NCI-H2081 (cell line): ENCODE measurements around the gene SCN8A.

Experiments used
- DNase-seq, 2 experiments: peaks; one replicate each; lab custom pipeline; 2025; lab: John Stamatoyannopoulos, UW

SCN8A gene

GRCh38 chr12:51721282-51721940 lies 130.4 kb downstream of the SCN8A start:
- DNase-seq = no peak

DNA sequence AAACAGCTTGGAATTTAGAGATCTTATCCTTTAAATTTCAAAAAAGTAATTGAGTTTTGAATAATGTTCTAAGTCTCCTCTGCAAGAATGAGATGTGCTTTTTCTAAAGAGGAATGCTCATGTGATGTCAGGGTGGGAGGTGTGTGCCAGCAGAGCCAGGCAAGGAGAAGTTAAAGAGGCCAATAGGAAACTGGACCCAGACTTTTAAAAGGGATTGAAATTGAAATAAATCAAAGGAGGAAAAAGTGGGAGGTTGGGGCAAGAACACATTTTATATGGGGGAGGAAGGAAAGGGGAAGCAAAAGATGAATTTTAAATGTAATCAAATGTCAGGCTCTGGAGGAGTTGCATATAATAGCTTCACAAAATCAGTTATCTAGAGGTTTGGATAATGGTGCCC lies 131.4 kb downstream of the SCN8A start:
- no peak for DNase-seq

- no peak for DNase-seq
Measured at GRCh38 chr12:51726161-51726560, 135.1 kb downstream of the SCN8A start.

DNA sequence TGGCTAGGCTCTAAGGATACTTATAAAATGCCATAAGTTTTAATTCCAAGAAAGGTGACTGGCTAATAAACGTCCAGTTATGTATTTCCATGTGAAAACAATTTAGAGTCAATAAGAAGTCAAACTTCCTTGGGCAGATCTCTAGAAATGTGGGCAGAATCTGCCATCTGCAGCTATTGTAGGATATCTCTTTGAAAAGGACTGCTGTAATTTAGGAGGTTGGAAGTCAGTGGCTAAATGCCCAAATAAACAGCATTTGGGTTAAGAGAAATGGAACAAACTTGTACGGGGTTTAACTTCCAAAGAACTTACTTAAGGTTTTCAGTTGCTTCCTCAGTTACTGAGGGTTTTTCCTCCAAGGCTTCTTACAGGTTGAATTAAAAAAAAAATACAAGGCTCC lies 135.9 kb downstream of the SCN8A start:
- DNase-seq = no peak

GRCh38 chr12:51729331-51729730 lies 138.3 kb downstream of the SCN8A start:
- DNase-seq = no peak

DNA sequence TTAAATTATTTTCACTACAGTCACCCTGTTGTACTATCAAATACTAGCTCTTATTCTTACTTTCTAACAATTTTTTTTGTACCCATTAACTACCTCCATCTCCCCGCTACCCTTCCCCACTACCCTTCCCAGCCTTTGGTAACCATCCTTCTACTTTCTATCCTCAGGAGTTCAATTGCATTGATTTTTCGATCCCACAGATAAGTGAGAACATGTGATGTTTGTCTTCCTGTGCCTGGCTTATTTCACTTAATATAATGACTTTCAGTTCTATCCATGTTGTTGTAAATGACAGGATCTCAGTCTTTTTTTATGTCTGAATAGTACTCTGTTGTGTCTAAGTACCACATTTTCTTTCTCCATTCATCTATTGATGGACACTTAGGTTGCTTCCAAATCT lies 139.7 kb downstream of the SCN8A start:
- DNase-seq = no peak

DNA sequence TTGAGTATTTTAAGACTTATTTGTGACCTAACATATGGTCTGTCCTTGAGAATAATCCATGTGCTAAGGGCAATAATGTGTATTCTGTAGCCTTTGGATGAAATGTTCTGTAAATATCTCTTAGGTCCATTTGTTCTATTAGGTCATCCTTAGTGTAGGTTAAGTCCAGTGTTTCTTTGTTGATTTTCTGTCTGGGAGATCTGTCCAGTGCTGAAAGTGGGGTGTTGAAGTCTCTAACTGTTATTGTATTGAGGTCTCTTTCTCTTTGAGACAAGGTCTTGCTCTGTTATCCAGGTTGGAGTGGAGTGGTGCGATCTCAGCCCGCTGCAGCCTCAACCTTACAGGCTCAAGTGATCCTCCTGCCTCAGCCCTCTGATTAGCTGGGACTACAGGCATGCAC lies 149.5 kb downstream of the SCN8A start:
- no peak for DNase-seq

DNA sequence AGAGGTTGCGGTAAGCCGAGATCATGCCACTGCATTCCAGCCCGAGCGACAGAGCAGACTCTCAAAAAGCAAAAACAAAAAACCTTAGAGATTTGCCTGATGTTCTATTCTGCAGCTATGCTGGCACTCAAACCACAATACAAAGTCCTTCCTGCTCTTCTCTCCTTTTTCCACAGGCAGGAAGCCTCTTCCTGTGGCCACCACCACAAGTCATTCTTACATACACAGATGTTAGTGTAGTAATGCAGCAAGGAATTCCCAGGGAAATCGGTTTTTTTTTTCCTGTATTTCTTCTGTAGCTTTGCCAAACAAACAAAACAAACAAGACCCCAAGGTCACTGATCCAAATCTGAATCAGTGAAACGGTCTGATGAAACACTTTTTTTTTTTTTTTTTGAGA lies 153.2 kb downstream of the SCN8A start:
- no peak for DNase-seq

DNA sequence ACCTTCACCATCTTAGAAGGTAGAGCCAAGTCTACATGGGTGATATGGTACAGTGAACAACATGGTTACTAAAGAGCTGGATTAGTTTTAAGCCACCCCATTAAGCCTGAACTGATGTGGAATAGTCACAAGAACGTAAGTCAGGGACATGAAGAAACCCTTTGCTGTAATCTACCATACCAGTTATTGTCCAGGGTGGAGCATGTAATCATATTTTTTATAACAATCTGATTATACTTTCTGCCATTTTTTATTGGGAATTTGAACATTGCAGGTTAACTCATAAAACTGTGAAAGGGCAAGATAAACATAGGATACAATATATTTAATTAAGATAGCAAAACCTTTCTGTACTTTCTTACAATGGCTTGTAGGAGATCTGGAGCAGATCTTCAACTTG lies 153.9 kb downstream of the SCN8A start:
- DNase-seq = no peak

- DNase-seq = no peak
Measured at GRCh38 chr12:51746416-51746815, 155.4 kb downstream of the SCN8A start.

DNA sequence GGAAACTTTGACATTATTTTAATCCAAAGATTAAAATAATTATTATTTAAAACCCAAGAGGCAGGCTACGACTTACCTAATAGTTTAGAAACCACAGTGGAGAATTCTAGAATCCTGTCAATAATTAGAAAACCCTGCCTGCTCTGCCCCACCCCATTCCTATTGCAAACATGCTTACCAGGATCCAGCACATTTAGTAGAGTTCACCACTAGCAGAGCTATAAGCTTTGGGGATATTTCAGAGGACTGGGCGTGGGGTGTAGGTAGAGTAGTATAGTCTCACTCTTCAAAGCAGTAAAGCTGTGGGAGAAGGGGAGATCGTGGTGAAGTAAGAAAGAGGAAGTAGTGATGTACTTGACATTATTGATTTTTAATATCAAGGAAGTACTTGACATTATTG lies 157.2 kb downstream of the SCN8A start:
- no peak for DNase-seq

- DNase-seq = no peak
Measured at GRCh38 chr12:51749206-51749985, 158.4 kb downstream of the SCN8A start.

GRCh38 chr12:51749986-51750317 lies 158.9 kb downstream of the SCN8A start:
- no peak for DNase-seq

- DNase-seq = no peak
Measured at GRCh38 chr12:51751661-51752060, 160.6 kb downstream of the SCN8A start.

DNA sequence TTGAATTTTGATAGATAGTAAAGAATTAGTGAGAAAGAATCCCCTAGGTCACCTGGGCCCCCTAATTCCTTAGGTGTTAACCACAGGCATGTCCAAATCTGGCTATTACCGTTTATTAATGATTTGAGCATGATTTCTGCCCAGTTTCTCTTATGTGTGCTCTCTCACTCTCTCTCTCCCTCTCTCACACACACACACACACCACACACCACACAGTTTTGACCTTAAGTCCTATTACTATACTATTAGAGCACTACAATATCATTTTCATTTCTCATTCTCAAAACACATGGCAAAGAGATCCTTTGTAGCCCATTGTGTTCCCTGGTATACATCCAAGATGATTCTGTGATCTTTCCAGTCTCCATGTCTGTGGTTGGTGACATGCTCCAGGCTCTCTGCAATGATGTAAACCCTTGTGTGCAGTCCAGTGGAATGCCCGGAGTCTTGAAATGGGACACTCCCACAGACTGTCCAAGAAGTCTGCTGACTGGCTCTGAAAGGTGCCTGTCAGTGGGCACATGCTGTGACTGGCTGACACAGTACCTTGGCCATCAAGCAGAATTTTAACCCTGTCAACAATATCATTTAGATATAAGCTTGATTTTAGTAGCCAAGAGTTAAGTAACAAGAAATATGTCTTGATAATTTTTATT lies 161.3 kb downstream of the SCN8A start:
- DNase-seq = no peak

DNA sequence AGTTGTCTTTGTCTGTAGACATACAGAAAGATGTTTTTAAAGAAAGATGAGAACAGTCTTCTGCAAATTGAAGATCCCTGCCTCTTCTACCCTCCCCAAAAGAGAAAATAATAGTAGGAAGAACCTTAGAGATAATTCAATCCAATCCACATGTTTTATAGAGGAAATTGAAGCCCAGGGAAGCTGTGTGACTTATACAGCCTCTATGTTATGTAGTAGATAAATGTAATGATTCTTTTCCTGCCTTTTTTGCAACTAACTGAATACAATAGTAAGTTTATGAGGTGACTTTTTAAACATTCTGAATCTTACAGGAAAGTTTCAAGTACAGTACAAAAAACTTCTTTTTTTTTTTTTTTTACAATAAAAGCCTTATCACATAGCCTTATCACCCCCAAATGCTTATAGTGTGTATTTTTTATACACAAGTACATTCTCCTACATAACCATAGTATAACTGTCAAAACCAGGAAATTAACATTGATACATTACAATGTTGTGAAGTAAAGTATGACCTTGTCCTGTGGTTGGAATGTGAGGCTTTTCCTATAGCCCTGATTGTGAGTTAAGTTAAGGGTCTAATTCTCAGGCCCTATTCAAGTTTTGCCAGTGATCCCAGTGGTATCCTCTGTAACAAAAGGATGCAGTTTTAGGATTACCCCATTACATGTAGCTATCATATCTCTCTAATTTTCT lies 163.1 kb downstream of the SCN8A start:
- DNase-seq = no peak

- no peak for DNase-seq
Measured at GRCh38 chr12:51755251-51755650, 164.2 kb downstream of the SCN8A start.

GRCh38 chr12:51759175-51759574 lies 168.1 kb downstream of the SCN8A start:
- DNase-seq = no peak

GRCh38 chr12:51759695-51760094 lies 168.7 kb downstream of the SCN8A start:
- DNase-seq = no peak

GRCh38 chr12:51760231-51760630 lies 169.2 kb downstream of the SCN8A start:
- no peak for DNase-seq

- DNase-seq = no peak
Measured at GRCh38 chr12:51763743-51764142, 172.7 kb downstream of the SCN8A start.

DNA sequence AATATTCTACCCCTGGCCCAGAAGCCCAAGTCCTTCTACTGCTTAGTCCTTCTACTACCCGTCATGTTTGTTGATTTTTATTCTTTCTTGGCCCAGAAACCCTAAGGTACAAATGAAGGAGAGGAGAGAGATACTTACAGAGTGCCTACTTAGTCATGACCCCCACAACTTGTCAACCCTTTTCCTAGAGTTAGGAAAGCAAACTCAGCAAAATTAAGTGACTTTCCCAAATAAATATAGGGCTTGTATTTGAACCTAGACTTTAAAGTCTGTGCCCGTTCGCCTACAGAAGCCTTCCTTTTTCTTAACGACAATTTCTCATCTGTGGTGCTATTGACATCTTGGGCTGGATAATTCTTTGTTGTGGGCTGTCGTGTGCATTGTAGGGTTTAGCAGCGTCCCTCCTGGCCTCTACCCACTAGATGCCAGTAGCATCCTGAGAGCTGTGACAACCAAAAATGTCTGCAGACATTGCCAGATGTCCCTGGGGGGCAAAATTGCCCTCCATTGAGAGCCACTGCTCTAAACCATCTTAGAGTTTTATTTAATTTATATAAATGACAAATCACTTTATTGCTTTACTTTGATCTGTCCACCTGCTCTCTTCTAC lies 175.1 kb downstream of the SCN8A start:
- DNase-seq = no peak
